Thyroid gland (tissue), 4 donors: ENCODE results near the gene WNT9B. TPM values are rescaled to one million over a fixed set of nuclear protein-coding genes. Genes with fewer than 3 reads are reported as not detected.

ENCODE experiments used
- DNase-seq, 2 donors: peaks; one replicate each; pipeline ENCODE4 v3.0.0-alpha.2; 2019
- H3K27ac ChIP-seq, 3 donors: fragments of 200-600 bp; sonication (generic); 1 replicate in 2 of 3; 2 replicates in 1 of 3; pipeline ENCODE4 v1.5.1; 2016 to 2019; ENCODE audit warnings: mild to moderate bottlenecking in 1 of 3, moderate library complexity in 1 of 3
- H3K27me3 ChIP-seq: fragments of 200-600 bp; sonication (generic); one replicate; pipeline ENCODE4 v1.5.1; 2019
- H3K36me3 ChIP-seq, 2 donors: fragments of 200-600 bp; sonication (generic); one replicate each; pipeline ENCODE4 v1.5.1; 2016 to 2019
- H3K4me1 ChIP-seq, 2 donors: fragments of 200-600 bp; sonication (generic); one replicate each; pipeline ENCODE4 v1.5.1; 2017 to 2019
- H3K4me3 ChIP-seq, 3 donors: fragments of 200-600 bp; sonication (generic); replicated peaks in 1 of 3; 1 replicate in 2 of 3; 2 replicates in 1 of 3; pipeline ENCODE4 v1.5.1; 2016; ENCODE audit warnings: mild to moderate bottlenecking in 1 of 3
- H3K9me3 ChIP-seq: fragments of 200-600 bp; sonication (generic); one replicate; pipeline ENCODE4 v1.5.1; 2017
- POLR2A ChIP-seq, 2 donors: fragments of 450-650 bp; IDR thresholded peaks; one replicate each; pipeline ENCODE4 v1.6.1; 2017; ENCODE audit warnings: antibody characterized with exemption in 2 of 2, mild to moderate bottlenecking in 2 of 2, moderate library complexity in 1 of 2
- WGBS, 2 donors: methylation state at CpG; one replicate each; pipeline ENCODE4 v1.1.5; 2017; 5-methylcytosine and 5-hydroxymethylcytosine counted together
- intact Hi-C: fragments of 100-400 bp; cut with DNase I; formaldehyde crosslinking; loops from one replicate; pipeline ENCODE4 v1.15.1; 2023
- total RNA-seq, 4 donors: library from RNA; depleted of rRNA; stranded (reverse); fragments of >200 nt; gene quantifications; one replicate each; pipeline ENCODE4 v1.2.3, GENCODE V29; 2016
- TF ChIP-seq, protein P1 (sequence below), 6 experiments: fragments of 200-600 bp in 3 of 6; fragments of 450-650 bp in 3 of 6; sonication (generic) in 3 of 6; IDR thresholded peaks; one replicate each; pipeline ENCODE4 v1.5.1; 2016 to 2019; ENCODE audit warnings: antibody characterized with exemption in 6 of 6, mild to moderate bottlenecking in 2 of 6, inconsistent platforms in 1 of 6, moderate library complexity in 1 of 6

The WNT9B gene
- total RNA-seq, 4 donors from 2014 or later, result 1.2 TPM; not detected in 3

- no peaks in the 10 kb centered on the region for H3K4me1 ChIP-seq
- 91 to 94% methylated on average over 9 to 10 of the region's 10 CpGs for WGBS, 2 donors
- H3K4me3 ChIP-seq, result no peak overlapping the region
- intact Hi-C loops, result no loop called here
- H3K36me3 ChIP-seq, result no peaks in the 10 kb centered on the region
- no peaks in the 10 kb centered on the region for H3K9me3 ChIP-seq
- H3K27me3 ChIP-seq, result no peaks in the 10 kb centered on the region
- H3K27ac ChIP-seq, result no peak overlapping the region
- no peak for DNase-seq
- no peak for TF ChIP-seq POLR2A (IDR thresholded peaks at IDR 0.05)
- TF ChIP-seq, protein P1, sequence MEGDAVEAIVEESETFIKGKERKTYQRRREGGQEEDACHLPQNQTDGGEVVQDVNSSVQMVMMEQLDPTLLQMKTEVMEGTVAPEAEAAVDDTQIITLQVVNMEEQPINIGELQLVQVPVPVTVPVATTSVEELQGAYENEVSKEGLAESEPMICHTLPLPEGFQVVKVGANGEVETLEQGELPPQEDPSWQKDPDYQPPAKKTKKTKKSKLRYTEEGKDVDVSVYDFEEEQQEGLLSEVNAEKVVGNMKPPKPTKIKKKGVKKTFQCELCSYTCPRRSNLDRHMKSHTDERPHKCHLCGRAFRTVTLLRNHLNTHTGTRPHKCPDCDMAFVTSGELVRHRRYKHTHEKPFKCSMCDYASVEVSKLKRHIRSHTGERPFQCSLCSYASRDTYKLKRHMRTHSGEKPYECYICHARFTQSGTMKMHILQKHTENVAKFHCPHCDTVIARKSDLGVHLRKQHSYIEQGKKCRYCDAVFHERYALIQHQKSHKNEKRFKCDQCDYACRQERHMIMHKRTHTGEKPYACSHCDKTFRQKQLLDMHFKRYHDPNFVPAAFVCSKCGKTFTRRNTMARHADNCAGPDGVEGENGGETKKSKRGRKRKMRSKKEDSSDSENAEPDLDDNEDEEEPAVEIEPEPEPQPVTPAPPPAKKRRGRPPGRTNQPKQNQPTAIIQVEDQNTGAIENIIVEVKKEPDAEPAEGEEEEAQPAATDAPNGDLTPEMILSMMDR (IDR thresholded peaks at IDR 0.05), result no peak
Observed at GRCh38 chr17:46810837-46811236, 40.5 kb upstream of the WNT9B start.

GRCh38 chr17:46811978-46812583, 39.3 kb upstream of the WNT9B start:
- H3K4me3 ChIP-seq, result no peak overlapping the region
- intact Hi-C loops, result no loop called here
- H3K4me1 ChIP-seq, result no peaks in the 10 kb centered on the region
- 49 to 64% methylated on average over 10 to 11 of the region's 11 CpGs for WGBS, 2 donors
- TF ChIP-seq, protein P1 (IDR thresholded peaks at IDR 0.05), result no peak
- no peak for TF ChIP-seq POLR2A (IDR thresholded peaks at IDR 0.05)
- H3K9me3 ChIP-seq, result no peaks in the 10 kb centered on the region
- H3K27ac ChIP-seq, result no peak overlapping the region
- no peaks in the 10 kb centered on the region for H3K27me3 ChIP-seq
- no peaks in the 10 kb centered on the region for H3K36me3 ChIP-seq
- no peak for DNase-seq

- WGBS, 2 donors, result 65 to 73% methylated on average over 6 of the region's 6 CpGs
- DNase-seq, result no peak
- H3K9me3 ChIP-seq, result no peaks in the 10 kb centered on the region
- peaks cover 6% of the 10 kb centered on the region for H3K27me3 ChIP-seq
- no peak overlapping the region for H3K4me3 ChIP-seq
- H3K27ac ChIP-seq, result no peak overlapping the region
- H3K36me3 ChIP-seq, result no peaks in the 10 kb centered on the region
- TF ChIP-seq, protein P1 (IDR thresholded peaks at IDR 0.05), result no peak
- no peak for TF ChIP-seq POLR2A (IDR thresholded peaks at IDR 0.05)
- intact Hi-C loops, result no loop called here
- no peaks in the 10 kb centered on the region for H3K4me1 ChIP-seq
Observed at GRCh38 chr17:46812624-46813318, 38.6 kb upstream of the WNT9B start.

GRCh38 chr17:46813920-46814319, 37.5 kb upstream of the WNT9B start:
- Histone ChIP-seq H3K4me1 (peaks cover 4 to 8% of the 10 kb centered on the region in 2 donors), H3K4me3 (no peak overlapping the region), H3K27ac (no peak overlapping the region), H3K27me3 (peaks cover 17% of the 10 kb centered on the region), H3K36me3 (no peaks in the 10 kb centered on the region), H3K9me3 (no peaks in the 10 kb centered on the region)
- TF ChIP-seq, protein P1 (IDR thresholded peaks at IDR 0.05), result no peak
- TF ChIP-seq POLR2A (IDR thresholded peaks at IDR 0.05), result no peak
- no peak for DNase-seq
- intact Hi-C loops, result no loop called here
- 65 to 73% methylated on average over 3 of the region's 3 CpGs for WGBS, 2 donors

GRCh38 chr17:46814446-46814845, 36.9 kb upstream of the WNT9B start:
- intact Hi-C loops, result no loop called here
- Histone ChIP-seq H3K36me3 (no peaks in the 10 kb centered on the region), H3K27me3 (peaks cover 20% of the 10 kb centered on the region), H3K9me3 (no peaks in the 10 kb centered on the region), H3K4me1 (peaks cover 4 to 14% of the 10 kb centered on the region in 2 donors), H3K27ac (no peak overlapping the region), H3K4me3 (no peak overlapping the region)
- WGBS, 2 donors, result 49 to 72% methylated on average over 5 to 7 of the region's 7 CpGs
- no peak for TF ChIP-seq POLR2A (IDR thresholded peaks at IDR 0.05)
- TF ChIP-seq, protein P1 (IDR thresholded peaks at IDR 0.05), result no peak
- no peak for DNase-seq
